Measurements from ENCODE around the gene ACOX3.
"Not testable (repeated sequence)": the region's sequence is repeated elsewhere in the genome, so short reads cannot be mapped to it uniquely, and the experiment has no call there.

The ACOX3 gene

DNA sequence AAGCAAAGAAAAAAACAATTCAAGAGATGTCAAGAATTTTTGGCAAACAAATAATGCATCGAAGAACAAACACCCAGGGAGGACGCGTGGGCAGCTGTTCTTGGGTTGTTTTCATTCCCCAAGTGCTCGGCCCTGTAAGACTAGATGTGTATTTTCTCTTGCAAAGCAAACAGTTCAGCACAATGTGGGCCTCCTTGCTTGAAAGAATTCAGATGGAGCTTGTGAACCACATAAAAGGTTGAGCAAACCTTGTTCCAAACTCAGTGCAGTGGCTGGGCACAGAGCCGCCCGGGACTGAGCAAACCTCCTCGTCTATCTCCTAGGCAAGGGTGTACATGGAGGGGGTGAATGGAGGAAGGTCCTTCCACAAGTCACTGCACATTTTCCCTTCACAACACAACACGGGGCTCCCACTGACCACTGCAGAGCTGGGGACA, 88.6 kb downstream of the ACOX3 start:
- no peak for DNase-seq (ENCODE audit: low read depth)

DNA sequence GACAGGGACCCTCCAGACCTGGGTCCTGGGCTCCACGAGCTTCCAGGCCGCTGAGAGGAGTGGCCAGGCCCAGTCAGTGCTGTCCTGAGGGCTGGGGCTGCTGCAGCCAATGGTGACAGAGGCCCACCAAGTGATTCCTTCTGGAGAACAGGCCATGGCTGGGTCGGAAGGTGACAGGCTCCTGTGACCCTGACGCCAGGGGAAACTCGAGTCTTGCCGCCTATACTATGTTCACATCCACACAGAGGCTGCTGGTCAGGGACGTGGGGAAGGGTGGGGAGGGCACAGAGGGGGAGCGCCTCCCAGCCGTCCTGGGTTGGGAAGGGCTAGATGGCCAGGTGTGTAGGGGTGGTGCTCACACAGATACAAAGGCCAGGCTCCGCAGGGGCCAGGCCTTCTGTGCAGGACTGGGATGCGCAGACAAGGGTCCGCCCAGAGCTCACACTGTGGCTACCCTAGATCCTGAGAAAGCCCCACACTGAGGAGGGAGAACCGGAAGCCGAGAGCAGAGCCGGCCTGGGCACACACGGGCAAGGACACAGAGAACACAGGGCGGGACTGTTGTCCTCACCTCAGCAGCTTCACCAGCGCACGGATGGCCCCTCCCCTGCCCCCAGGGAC, 89.6 kb downstream of the ACOX3 start:
- no peak for DNase-seq (ENCODE audit: low read depth)

DNA sequence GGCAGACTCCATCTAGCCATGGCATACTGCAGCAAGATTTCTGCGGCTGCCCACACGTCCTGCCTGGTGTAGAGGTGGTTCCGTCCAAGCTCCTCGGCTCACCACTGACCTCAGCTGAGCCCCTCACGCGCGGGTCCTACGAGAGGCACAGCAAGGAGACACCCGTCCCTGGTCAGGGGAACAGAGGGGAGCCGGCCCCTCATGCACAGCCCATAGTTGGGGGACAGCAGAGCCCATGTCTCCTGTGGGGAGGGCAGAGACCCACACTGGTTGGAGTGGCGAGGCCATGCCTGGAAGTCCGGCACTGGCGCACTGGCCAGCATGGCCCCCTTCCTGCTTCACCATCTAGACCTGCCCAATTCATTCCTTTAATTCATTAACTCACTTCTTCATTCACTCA, 90.2 kb downstream of the ACOX3 start:
- DNase-seq (ENCODE audit: low read depth) = no peak

DNA sequence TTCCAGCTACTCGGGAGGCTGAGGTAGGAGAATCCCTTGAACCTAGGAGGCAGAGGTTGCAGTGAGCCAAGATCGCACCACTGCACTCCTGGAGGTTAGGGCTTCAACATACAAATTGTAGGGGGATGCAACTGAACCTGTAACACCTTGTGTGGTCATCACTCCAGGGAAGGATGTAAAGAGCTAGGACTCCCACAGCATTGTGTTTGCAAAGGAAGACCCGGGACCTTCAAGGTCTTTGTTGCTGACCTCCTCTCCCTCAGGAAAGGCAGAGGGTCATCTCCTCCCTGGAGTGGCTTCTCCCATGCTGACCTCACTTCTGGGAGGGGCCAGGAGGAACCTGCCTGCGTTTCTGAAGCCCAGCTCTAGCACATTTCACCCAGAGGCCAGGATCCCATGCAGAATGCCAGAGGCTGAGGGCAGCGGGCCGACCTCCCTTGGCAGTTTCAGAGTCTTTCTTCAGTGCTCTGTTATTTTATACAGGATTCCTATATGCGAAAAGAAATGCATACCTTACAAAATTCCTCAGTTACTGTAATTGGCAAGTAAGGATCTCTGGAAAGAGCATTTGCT, 90.8 kb downstream of the ACOX3 start:
- no peak for DNase-seq (ENCODE audit: low read depth)

DNA sequence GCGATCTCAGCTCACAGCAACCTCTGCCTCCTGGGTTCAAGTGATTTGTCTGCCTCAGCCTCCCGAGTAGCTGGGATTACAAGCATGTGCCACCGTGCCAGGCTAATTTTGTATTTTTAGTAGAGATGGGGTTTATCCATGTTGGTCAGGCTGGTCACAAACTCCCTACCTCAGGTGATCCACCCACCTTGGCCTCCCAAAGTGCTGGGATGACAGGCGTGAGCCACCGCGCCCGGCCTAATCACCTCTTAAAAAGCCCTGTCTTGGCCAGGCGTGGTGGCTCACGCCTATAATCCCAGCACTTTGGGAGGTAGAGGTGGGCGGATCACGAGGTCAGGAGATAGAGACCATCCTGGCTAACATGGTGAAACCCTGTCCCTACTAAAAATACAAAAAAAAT, 91.3 kb downstream of the ACOX3 start:
- not testable (repeated sequence) for DNase-seq (ENCODE audit: low read depth)

DNA sequence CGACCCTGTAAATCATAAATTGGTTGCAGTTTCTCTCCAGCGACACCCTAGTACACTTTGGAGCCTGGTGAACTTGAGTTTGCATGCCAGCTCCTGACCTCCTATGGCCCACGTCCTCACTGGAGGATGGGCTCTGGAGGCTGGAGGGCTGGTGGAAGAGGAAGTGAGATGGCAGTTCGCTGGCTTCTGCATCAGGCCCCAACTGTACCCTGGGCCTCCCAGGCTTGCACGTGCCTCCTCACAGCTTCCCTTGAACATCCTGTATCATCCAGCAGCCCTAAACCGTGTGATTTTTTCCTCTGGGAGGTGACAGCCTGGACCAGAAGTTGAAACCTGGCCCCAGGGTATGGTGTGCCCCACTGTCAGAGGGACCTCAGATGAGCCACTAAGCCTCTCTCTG, 92.5 kb downstream of the ACOX3 start:
- DNase-seq (ENCODE audit: low read depth) = no peak

DNA sequence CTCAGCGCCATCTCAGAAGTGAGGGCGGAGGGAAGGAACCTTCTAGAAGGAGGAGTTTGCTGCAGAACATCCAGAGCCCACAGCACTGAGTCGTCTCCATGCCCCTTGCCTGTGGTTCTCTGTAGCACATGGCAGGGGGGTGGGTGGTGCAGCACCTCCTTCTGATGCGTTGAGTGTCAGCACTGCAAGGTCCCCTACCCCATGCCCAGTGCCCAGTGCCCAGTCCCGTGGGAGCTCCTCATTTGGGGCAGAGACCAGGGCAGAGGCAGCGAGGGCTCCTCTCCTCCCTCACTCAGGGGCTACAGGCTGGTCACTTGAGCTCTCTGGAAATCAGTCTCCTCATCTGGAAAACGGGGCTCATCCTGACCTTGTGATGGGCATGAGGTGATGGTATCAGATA, 92.9 kb downstream of the ACOX3 start:
- no peak for DNase-seq (ENCODE audit: low read depth)

DNA sequence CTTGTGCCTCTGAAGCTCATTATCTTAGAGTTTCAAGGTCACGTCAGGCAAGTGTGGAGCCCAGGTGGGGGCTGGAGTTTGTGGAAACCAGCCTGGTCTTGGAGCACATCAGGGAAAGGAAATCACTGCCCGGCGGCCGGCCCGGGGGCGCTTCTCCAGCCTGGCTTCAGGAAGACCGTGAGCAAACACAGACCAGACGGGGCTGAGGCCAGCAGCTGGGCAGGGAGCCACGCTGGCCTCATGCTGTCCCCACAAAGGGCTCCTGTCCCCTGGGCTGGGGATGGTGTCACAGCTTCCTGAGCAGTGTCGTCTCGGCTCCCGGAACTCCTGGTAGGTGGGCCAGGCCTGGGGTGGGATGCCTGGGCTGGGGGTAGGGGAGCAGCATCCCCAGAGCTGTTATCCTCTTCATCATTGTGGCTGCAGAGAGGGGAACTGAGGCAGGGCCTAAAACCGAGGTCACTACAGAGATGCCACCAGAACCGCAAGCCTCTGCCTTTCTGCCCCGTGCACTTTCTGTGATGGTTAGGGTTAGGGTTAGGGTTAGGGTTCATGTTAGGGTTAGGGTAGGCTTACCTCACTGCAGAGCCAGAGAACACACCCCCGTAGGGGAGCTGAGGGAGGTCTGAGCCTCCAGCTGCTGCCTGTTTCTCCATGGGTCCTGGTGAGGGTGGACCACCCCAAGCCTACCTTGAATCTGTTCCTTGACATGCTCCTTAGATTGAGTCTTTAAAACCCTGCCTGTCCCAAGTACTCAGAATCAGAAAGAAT, 93.5 kb downstream of the ACOX3 start:
- no peak for DNase-seq (ENCODE audit: low read depth)

DNA sequence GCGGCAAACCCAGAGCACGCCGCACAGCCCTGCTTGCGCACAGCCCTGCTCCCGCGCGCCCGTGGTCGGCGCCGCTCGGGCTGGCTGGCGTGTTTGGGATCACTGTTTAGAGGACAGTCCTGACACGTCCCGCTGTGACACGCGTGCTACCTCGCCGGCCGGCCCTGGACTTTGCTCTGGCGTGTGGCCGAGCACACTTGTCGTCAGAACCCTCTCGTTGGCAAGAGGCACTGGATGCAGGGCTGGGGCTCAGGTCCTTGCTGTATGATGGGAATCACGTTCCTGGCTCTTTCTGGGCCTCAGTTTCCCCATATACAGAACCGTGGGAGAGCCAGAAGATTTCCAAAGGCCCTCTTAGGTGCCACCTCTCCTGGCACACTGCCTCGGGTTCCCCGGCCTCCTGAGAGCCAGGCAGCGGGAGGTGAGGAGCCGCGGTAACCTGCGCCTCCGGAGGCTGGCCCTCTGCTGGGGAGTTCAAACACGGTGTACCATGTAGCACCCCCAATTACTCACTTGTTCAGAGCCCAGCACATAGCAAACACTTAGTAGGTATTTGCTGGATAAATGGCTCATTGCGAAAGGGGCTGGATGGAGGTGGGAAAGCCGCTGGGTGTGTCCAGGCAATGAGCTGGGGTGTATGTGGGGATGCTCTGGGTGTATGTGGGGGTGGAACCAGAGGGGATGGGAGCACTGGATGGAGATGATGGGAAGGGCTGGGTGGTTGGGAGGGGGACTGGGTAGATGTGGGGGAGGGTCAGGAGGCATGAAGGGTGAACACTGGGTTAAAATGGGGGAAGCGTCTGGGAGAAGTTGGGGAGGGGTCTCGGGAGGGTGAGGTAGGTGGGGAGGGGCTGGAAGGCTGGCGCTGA, 94.3 kb downstream of the ACOX3 start:
- DNase-seq (ENCODE audit: low read depth) = no peak

DNA sequence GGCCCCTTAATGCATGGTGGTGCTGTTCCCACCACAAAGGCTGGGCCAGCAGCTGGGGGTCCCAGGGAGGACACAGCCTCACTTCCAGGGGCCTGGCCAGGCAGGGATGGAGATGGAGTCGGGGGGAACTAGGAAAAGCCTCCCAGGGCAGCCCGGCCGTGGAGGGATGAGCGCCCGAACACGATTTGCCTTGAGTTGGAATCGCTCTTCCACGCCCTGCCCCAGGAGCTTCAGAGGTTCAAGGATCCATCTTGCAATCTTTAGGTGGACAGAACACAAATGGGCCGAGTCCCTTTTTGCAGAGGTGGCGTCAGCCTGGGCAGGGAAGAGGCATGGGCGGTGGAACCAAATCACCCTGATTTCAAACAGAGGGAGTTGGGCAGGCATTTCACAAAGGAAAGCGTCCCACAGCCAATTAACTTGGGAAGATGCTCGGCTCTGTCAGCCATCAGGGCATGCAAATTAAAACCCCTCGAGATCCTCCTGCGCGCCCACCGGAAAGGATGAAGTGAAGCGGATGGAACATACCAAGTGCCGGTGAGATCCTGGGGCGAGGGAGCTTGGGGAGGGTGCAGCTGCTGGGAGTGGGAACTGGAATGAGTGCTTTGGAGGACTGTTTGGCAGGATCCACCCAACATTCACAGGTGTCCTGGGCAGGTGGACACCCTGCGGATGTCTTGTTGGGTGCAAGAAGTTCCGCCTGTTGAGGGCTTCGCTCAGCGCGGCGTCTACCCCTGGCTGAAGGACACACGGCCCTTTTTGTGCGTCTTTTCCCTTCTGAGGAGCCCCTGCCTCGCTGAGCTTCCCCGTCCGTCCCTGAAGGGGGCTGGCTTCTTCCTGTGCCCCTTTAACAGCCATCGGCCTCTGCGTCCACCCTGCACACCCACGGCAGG, 95.2 kb downstream of the ACOX3 start:
- no peak for DNase-seq (ENCODE audit: low read depth)

DNA sequence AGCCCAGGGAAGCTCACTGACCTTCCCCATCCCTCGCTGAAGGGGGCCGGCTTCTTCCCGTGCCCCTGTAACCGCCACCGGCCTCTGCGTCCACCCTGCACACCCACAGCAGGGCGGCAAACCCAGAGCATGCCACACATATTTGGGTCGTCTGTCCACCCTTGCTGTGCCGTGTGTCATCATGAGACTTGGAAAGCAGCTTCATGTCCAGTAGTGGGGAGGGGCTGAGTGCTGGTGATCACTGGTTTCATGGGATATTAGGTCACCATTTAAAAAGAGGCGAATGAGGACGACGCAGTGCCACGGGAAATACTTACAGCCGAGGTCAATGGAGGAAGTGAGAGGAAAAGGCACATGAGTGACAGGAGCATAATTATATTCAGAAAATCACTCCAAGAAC, 96.1 kb downstream of the ACOX3 start:
- no peak for DNase-seq (ENCODE audit: low read depth)

DNA sequence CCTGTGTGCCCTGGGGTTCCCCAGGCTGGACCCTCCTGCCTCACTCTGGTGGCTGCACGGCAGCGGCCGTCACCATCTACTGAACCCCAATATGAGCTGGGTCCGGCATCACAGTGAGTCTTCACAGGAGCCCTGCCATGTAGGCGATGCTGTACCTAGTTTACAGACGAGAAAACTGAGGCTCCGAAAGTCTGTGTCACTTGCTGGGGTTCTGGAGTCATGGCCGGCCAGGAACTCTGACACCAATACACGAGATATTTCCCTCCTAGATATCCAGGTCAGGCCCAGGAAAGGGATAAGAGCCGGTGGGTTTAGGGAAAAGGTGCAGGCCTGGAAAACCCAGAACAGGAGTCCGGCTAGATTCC, 96.6 kb downstream of the ACOX3 start:
- DNase-seq (ENCODE audit: low read depth) = no peak

DNA sequence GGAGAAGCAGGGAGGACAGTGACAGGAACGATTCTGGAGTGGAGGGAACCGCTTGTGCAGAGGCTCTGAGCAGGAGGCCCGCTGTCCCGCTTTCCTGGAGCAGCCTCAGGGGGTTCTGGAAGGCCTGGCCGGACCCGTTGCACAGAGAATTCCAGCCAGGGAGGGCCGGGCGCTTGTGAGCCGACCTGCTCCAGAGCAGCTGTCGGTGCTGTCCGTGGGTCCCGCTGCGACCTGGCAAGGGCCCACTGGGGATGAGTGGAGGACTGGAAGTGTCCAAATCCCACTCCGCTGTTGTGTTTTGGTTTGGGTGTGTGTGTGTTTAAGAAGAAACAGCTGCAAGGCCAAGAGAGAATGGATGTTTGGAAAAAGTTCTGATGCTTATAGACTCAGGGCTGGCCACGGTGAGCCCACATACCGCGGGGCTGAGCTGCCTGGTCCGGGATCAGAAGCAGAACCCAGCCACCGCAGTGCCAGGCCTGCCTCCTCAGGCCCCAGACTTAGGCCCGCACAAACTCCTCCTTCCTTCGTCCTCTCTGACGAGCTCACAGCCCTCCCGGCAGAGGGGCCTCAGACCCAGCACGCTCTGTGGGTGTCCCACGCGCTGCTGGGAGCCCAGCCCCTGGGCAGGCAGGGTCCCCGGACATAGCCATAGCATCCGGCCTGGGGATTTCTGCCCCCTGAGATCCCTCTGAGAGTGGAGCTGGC, 97.1 kb downstream of the ACOX3 start:
- DNase-seq (ENCODE audit: low read depth) = no peak

DNA sequence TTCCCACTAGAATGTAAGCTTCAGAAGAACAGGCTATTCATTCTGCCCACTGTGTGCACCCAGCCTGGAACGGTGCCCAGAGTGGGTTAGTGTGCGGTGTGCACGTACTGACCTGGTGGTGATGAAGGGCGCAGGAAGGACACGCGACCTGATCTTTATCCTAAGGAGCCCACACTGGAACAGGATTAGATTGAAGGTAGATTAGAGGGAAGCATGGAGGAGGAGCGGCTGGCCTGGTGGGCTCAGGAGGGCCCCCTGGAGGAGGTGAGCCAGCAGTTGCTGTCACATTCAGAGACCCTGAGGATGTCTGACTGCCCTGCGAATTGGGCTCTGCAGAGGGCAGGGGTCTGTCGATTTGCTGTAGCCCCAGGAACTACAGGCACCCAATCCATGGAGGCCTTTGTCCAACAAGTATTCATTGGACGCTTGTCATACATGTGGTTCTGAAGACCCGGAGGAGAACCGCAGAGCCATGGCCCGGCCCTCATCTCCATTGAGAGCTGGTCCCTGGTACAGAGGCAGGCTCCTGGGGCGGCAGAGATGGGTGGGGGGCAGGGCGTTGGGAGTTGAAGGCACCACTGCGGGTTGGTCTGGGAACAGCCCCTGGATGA, 97.8 kb downstream of the ACOX3 start:
- no peak for DNase-seq (ENCODE audit: low read depth)

DNA sequence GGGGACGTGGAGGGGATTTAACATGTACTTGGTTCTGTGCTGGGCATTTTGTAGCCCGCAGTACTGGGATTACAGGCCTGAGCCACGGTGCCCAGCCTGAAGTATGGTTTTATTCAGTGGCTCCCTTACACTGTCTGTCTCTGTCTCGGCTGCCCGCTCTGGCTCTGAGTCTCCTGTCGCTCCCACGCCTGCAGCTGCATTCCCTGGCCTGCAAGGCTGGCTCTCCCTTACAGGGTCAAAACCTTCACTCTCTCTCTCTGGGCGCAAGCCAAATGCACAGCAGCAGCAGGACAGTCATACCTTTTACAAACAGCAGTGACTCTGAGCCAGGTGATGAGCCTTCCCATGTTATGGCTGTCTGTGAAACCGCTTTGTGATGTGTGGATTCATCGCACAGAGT, 98.8 kb downstream of the ACOX3 start:
- no peak for DNase-seq (ENCODE audit: low read depth)

DNA sequence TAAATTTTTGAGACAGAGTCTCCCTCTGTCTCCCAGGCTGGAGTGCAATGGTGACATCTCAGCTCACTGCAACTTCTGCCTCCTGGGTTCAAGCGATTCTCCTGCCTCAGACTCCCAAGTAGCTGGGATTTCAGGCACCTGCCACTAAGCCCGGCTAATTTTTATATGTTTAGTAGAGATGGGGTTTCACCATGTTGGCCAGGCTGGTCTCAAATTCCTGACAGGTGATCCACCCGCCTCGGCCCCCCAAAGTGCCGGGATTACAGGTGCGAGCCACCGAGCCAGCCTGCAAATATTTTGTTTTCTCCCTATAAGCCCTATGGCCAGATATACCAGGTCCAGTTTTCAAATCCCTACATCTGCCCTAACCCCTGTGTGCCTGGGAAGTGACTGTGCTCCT, 99.2 kb downstream of the ACOX3 start:
- DNase-seq (ENCODE audit: low read depth) = not testable (repeated sequence)

DNA sequence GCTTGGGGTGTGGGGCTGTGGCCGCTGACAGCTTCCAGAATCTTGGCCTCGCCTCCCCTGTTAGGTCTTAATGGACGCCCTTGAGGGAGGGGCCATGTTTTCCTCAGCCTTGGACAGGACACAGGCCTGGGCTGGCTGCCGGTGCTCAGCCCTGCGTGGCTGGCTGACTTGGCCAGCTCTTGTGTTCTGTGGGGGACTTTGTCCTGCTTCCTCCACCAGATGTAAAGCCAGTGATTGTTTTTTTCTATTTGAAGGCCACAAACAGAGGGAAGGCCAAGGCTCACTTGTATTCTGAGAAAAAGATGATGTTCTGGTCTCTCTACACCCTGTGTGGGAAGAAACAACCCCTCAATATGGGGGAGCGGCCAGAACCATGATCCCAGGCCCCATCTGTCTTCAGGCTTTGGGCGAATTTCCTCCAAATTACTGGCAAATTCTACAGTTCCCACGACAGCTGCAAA, 99.7 kb downstream of the ACOX3 start:
- no peak for DNase-seq (ENCODE audit: low read depth)

DNA sequence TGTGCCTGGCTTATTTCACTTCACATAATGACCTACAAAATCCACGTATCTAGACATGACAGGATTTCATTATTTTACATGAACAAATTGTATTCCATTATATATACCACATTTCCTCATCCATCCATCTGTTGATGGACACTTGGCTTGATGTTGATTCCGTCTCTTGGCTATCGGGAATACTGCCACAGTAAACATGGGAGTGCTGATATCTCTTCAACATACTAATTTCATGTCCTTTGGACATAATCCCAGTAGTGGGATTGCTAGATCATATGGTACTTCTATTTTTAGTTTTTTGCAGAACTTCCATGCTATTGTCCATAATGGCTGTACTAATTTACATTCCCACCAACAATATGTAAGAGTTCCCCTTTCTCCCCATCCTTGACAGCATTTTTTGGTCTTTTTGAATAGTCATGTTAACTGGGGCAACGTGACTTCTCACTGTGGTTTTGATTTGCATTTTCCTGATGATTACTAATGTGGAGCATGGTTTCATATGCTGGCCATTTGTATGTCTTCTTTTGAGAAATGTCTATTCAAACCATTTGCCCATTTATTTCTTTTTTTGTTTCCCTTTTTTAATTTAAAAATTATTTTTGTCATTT, 102.1 kb downstream of the ACOX3 start:
- no peak for DNase-seq (ENCODE audit: low read depth)

DNA sequence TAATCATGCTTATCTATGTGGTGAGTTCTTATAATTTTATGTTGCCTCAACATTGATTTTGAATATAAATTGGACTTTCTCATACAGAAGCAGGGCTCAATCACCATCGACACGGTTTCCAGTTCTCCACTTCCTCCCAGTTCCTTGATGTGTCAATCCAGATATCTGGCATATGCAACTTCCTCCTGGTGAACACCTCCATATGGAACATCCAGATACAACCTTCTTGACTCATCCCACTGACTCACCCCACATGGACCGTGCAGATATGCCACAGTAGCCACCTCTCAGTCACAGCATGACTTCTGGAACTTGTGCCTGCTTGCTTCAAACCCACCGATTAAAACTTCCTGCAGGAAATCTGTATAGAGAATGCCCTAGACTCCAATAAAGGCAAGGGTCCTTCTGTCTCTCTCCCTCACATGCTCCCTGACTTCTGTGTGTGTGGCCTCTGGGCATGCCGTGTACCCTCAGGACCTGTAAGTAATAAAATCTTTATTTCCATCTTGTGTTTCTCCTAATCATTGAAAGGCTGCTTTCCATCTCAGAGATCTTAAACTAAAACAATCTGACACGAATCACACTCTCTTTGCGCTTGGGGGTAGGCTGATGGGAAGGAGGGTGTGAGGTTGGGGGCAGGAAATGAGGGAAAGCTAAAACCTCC, 104.0 kb downstream of the ACOX3 start:
- no peak for DNase-seq (ENCODE audit: low read depth)
